Measurements from ENCODE around the gene NTRK3. TPM values are rescaled to one million over a fixed set of nuclear protein-coding genes. Genes with fewer than 3 reads are reported as not detected.
"Not testable (repeated sequence)": the region's sequence is repeated elsewhere in the genome, so short reads cannot be mapped to it uniquely, and the experiment has no call there.

Gene NTRK3
- total and polyA plus RNA-seq, 2 of the 8 experiments (the other 6 are each of a cell fraction or from before 2014, with no cell fraction given) = 4.5 to 6.8 TPM

- TF ChIP-seq SP1 (IDR thresholded peaks at IDR 0.05; ENCODE audit: low read depth, low read length) (no peak), MAFK (IDR thresholded peaks at IDR 0.05; ENCODE audit: low read depth, low read length) (no peak), KDM1A (IDR thresholded peaks at IDR 0.05; ENCODE audit: borderline replicate concordance, low read length) (peak; percentile 94), CBX8 (IDR thresholded peaks at IDR 0.05; ENCODE audit: borderline replicate concordance, low read depth, low read length) (no peak), POLR2AphosphoS5 (IDR thresholded peaks at IDR 0.05; ENCODE audit: low read depth, low read length) (no peak), SIRT6 (IDR thresholded peaks at IDR 0.05; ENCODE audit: low read length) (no peak), RXRA (IDR thresholded peaks at IDR 0.05; ENCODE audit: insufficient read depth, low read depth, low read length) (no peak), MAX (IDR thresholded peaks at IDR 0.05) (0 out of 2 replicates have a peak, but pooled peaks have one; percentile 40), RBBP5 (IDR thresholded peaks at IDR 0.05; ENCODE audit: borderline replicate concordance, low read depth, low read length) (no peak)
These were observed 183.7 kb downstream of the NTRK3 start (continued) for GRCh38 chr15:88072598-88073390.

- not testable (repeated sequence) for H2BK20ac ChIP-seq (ENCODE audit: low read length); H4K8ac ChIP-seq (ENCODE audit: extremely low read depth, insufficient read depth, low read length); H4K5ac ChIP-seq (ENCODE audit: insufficient read length, low read depth, low read length); H2AK5ac ChIP-seq (ENCODE audit: low read depth, low read length); H3K23ac ChIP-seq (ENCODE audit: insufficient read length); H2BK120ac ChIP-seq (replicated peaks; ENCODE audit: low read depth, low read length); H4K20me1 ChIP-seq (replicated peaks in 1 of 2; ENCODE audit: control insufficient read depth in 1 of 2, insufficient read depth in 2 of 2, low read length in 2 of 2); H3K79me1 ChIP-seq (ENCODE audit: low read depth, low read length); H3K27ac ChIP-seq (ENCODE audit: low read depth, low read length); H4K91ac ChIP-seq (replicated peaks; ENCODE audit: insufficient read length, low read length); H3K27me3 ChIP-seq (replicated peaks in 1 of 4; ENCODE audit: control insufficient read depth in 3 of 4, extremely low read depth in 1 of 4, insufficient read depth in 3 of 4, low read length in 3 of 4); H2BK12ac ChIP-seq (ENCODE audit: low read depth, low read length); H3K18ac ChIP-seq (ENCODE audit: extremely low read depth, low read length); H3K4me1 ChIP-seq (replicated peaks in 1 of 4; ENCODE audit: control insufficient read depth in 3 of 4, insufficient read depth in 4 of 4, low read length in 3 of 4); H3K14ac ChIP-seq (ENCODE audit: insufficient read length); H3K9ac ChIP-seq (replicated peaks in 1 of 4; ENCODE audit: extremely low read depth in 1 of 4, low read depth in 3 of 4, low read length in 3 of 4); H3K4me3 ChIP-seq (ENCODE audit: extremely low read depth in 1 of 4, insufficient read depth in 2 of 4, low read depth in 3 of 4, low read length in 4 of 4); H3K79me2 ChIP-seq (ENCODE audit: control insufficient read depth in 1 of 2, insufficient read depth in 2 of 2, low read length in 2 of 2); H3K9me3 ChIP-seq (ENCODE audit: insufficient read depth in 2 of 2, low read depth in 1 of 2, low read length in 1 of 2); H3K56ac ChIP-seq (replicated peaks; ENCODE audit: insufficient read length, low read depth, low read length); H3K23me2 ChIP-seq (ENCODE audit: low read depth, low read length); H3K4ac ChIP-seq (replicated peaks; ENCODE audit: insufficient read length, low read depth, low read length); H2BK5ac ChIP-seq (ENCODE audit: low read depth, low read length); H3K36me3 ChIP-seq (ENCODE audit: control insufficient read depth in 2 of 4, insufficient read depth in 4 of 4, low read length in 3 of 4); H2AFZ ChIP-seq (ENCODE audit: low read length); FAIRE-seq; H2BK15ac ChIP-seq (ENCODE audit: low read length); H3K4me2 ChIP-seq (ENCODE audit: insufficient read depth in 1 of 2, low read depth in 2 of 2, low read length in 2 of 2); DNase-seq (ENCODE audit: low read depth in 1 of 2, low spot score in 2 of 2)
- ChIA-PET POLR2A (ENCODE audit: partially characterized antibody) (interaction anchor here (1.7 kb wide), 1 partner anchor 12 kb away, joined by 3 read pairs; no protein-coding TSS in a partner anchor), CTCF (ENCODE audit: partially characterized antibody) (interaction anchor here (1.6 to 2.7 kb wide), 3 partner anchors 9 to 44 kb away, joined by 4 to 10 read pairs (median 8); no protein-coding TSS in a partner anchor)
- 94% methylated on average over 9 of the region's 9 CpGs; no CpG with 5 or more reads in 1 of the 2 experiments for WGBS, 2 experiments (ENCODE audit: extremely low coverage in 1 of 2, insufficient coverage in 1 of 2, insufficient read length in 1 of 2, insufficient replicate concordance in 2 of 2, low coverage in 1 of 2, low lambda C conversion rate in 2 of 2, missing lambda C conversion rate in 1 of 2)
These were observed 184.4 kb downstream of the NTRK3 start for GRCh38 chr15:88072133-88072532.
